Ishikawa (cell line): ENCODE data around the gene GALNT2.

Experiments used
- CREB1 ChIP-seq: IDR thresholded peaks from 2 replicates; pipeline ENCODE4 v1.6.1; 2012; ENCODE audit warnings: low read depth
- TF ChIP-seq, protein P1 (sequence below): IDR thresholded peaks from 2 replicates; pipeline ENCODE4 v1.6.1; 2012; ENCODE audit warnings: low read depth, mild to moderate bottlenecking
- TF ChIP-seq, protein P2 (sequence below): IDR thresholded peaks from 2 replicates; pipeline ENCODE4 v1.6.1; 2012

DNA sequence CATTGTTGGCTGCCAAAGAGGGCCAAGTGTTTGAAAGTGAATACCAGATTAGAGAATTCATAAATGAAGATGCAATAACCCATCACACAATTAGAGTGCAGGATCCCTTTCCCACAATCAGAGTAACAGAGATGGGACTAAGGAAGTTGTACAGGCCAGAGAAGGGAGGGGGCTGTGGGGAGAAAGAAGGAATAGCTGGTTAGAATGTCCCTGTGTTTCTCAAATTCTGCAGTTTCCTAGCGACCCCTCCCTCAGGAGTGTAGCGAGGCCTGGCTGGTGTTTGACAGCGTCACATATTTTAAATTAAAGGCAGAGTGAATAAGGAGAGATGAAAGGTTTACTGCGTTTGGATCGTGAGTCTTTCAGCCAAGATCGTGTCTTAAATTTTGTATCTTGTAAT lies 58.1 kb downstream of the GALNT2 start:
- TF ChIP-seq, protein P1, sequence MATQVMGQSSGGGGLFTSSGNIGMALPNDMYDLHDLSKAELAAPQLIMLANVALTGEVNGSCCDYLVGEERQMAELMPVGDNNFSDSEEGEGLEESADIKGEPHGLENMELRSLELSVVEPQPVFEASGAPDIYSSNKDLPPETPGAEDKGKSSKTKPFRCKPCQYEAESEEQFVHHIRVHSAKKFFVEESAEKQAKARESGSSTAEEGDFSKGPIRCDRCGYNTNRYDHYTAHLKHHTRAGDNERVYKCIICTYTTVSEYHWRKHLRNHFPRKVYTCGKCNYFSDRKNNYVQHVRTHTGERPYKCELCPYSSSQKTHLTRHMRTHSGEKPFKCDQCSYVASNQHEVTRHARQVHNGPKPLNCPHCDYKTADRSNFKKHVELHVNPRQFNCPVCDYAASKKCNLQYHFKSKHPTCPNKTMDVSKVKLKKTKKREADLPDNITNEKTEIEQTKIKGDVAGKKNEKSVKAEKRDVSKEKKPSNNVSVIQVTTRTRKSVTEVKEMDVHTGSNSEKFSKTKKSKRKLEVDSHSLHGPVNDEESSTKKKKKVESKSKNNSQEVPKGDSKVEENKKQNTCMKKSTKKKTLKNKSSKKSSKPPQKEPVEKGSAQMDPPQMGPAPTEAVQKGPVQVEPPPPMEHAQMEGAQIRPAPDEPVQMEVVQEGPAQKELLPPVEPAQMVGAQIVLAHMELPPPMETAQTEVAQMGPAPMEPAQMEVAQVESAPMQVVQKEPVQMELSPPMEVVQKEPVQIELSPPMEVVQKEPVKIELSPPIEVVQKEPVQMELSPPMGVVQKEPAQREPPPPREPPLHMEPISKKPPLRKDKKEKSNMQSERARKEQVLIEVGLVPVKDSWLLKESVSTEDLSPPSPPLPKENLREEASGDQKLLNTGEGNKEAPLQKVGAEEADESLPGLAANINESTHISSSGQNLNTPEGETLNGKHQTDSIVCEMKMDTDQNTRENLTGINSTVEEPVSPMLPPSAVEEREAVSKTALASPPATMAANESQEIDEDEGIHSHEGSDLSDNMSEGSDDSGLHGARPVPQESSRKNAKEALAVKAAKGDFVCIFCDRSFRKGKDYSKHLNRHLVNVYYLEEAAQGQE, result no peak
- TF ChIP-seq, protein P2, sequence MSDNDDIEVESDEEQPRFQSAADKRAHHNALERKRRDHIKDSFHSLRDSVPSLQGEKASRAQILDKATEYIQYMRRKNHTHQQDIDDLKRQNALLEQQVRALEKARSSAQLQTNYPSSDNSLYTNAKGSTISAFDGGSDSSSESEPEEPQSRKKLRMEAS, result no peak
- TF ChIP-seq CREB1, result no peak
